ENCODE measurements around the gene PLAGL2. TPM values are rescaled to one million over a fixed set of nuclear protein-coding genes. Genes with fewer than 3 reads are reported as not detected.
"Not testable (repeated sequence)": the region's sequence is repeated elsewhere in the genome, so short reads cannot be mapped to it uniquely, and the experiment has no call there.

PLAGL2 gene
- total RNA-seq, 1 experiment from 2014 or later: 8.5 TPM

GRCh38 chr20:32203356-32204204, 4.0 kb downstream of the PLAGL2 start:
- Histone ChIP-seq H3K4me3 (ENCODE audit: insufficient read depth, low read depth, low read length) (no peak overlapping the region), H3K27me3 (ENCODE audit: control insufficient read depth, insufficient read depth, low read length) (no peaks in the 10 kb centered on the region), H3K36me3 (replicated peaks; ENCODE audit: control insufficient read depth, insufficient read depth, low read length) (peaks cover 23% of the 10 kb centered on the region)
- DNase-seq: no peak

- H3K27me3 ChIP-seq (ENCODE audit: control insufficient read depth, insufficient read depth, low read length): no peaks in the 10 kb centered on the region
- DNase-seq: no peak
- peaks cover 33% of the 10 kb centered on the region for H3K36me3 ChIP-seq (replicated peaks; ENCODE audit: control insufficient read depth, insufficient read depth, low read length)
- no peak overlapping the region for H3K4me3 ChIP-seq (ENCODE audit: insufficient read depth, low read depth, low read length)
These were observed 5.6 kb downstream of the PLAGL2 start for GRCh38 chr20:32201977-32202363.

DNA sequence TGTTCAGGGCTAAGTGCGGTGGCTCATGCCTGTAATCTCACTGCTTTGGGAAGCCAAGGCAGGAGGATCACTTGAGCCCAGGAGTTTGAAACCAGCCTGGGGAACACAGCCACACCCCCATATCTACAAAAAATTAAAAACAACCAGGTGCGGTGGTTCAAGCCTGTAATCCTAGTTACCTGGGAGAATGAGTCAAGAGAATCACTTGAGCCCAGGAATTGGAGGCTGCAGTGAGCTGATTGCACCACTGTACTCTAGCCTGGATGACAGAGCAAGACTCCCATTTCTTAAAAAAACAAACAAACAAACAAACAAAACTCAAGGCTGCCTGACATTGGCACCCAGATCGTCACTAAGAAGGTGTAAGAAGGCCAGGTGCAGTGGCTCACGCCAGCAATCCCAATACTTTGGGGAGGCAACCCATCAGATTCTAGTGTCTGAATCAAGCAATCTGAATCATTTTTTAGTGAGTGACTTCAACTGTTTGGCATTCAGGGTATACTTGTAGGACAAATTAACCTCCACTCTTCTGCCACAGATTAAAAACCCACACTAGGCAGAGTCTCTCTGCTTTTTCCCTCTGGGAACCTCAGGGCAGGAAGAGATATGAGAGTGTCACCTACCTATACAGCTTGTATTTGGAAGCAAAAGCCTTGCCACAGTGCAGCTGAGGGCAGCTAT, 6.1 kb downstream of the PLAGL2 start:
- no peak overlapping the region for H3K4me3 ChIP-seq (ENCODE audit: insufficient read depth, low read depth, low read length)
- DNase-seq: no peak
- no peaks in the 10 kb centered on the region for H3K27me3 ChIP-seq (ENCODE audit: control insufficient read depth, insufficient read depth, low read length)
- H3K36me3 ChIP-seq (replicated peaks; ENCODE audit: control insufficient read depth, insufficient read depth, low read length): peaks cover 36% of the 10 kb centered on the region

- Histone ChIP-seq H3K27me3 (ENCODE audit: control insufficient read depth, insufficient read depth, low read length) (no peaks in the 10 kb centered on the region), H3K36me3 (replicated peaks; ENCODE audit: control insufficient read depth, insufficient read depth, low read length) (peaks cover 45% of the 10 kb centered on the region), H3K4me3 (ENCODE audit: insufficient read depth, low read depth, low read length) (no peak overlapping the region)
- DNase-seq: no peak
These were observed 8.5 kb downstream of the PLAGL2 start for GRCh38 chr20:32199006-32199405.

- not testable (repeated sequence) for DNase-seq; H3K27me3 ChIP-seq (ENCODE audit: control insufficient read depth, insufficient read depth, low read length); H3K4me3 ChIP-seq (ENCODE audit: insufficient read depth, low read depth, low read length)
- peaks cover 44% of the 10 kb centered on the region for H3K36me3 ChIP-seq (replicated peaks; ENCODE audit: control insufficient read depth, insufficient read depth, low read length)
These were observed 10.4 kb downstream of the PLAGL2 start for GRCh38 chr20:32197136-32197535.

- not testable (repeated sequence) for H3K4me3 ChIP-seq (ENCODE audit: insufficient read depth, low read depth, low read length); H3K27me3 ChIP-seq (ENCODE audit: control insufficient read depth, insufficient read depth, low read length); DNase-seq
- H3K36me3 ChIP-seq (replicated peaks; ENCODE audit: control insufficient read depth, insufficient read depth, low read length): peaks cover 40% of the 10 kb centered on the region
These were observed 10.9 kb downstream of the PLAGL2 start for GRCh38 chr20:32196613-32197012.

DNA sequence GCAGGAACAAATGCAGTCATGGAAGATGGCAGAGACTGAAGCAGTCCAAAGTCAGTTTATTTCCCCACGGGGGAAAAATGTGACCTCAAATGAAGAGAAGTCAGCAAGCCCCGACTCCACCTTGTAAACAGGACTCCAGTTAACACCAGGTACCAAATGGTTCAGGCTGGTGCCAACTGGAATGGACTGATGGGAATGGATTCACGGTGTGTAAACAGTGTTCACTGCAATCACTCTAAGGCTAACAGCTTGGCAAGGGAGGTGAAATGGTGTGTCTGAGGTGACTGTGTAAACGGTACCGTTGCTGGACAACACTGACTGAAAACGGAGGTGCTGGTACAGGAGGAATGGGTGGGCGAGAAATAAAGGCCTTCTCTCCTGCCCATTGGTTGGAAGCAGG, 12.0 kb downstream of the PLAGL2 start:
- no peaks in the 10 kb centered on the region; the same call in 1 of the 2 replicates for H3K27me3 ChIP-seq (ENCODE audit: control insufficient read depth, insufficient read depth, low read length)
- no peak for DNase-seq
- peaks cover 32% of the 10 kb centered on the region for H3K36me3 ChIP-seq (replicated peaks; ENCODE audit: control insufficient read depth, insufficient read depth, low read length)
- no peak overlapping the region for H3K4me3 ChIP-seq (ENCODE audit: insufficient read depth, low read depth, low read length)

- Histone ChIP-seq H3K27me3 (ENCODE audit: control insufficient read depth, insufficient read depth, low read length) (no peaks in the 10 kb centered on the region; the same call in 1 of the 2 replicates), H3K4me3 (ENCODE audit: insufficient read depth, low read depth, low read length) (no peak overlapping the region), H3K36me3 (replicated peaks; ENCODE audit: control insufficient read depth, insufficient read depth, low read length) (peaks cover 27% of the 10 kb centered on the region)
- no peak for DNase-seq
These were observed 13.5 kb downstream of the PLAGL2 start for GRCh38 chr20:32193996-32194395.

DNA sequence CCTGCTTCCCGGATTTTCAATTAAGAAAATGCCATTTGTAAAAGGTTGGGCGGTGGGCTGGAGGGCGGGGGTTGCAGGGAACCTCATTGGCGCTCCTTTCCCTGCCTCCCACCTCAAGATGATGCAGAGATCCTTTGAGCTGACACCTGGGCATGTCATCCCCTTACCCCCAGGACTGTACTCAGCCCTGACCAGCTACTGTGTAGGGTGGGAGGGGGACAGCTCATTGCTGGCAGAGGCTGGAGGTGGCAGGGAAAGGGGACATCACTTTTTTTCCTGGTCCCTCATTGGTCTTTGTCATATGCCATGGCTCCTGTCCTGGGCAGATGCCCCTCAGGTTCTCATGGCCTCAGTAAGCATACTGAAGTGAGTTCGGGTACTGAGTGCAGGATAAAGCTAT, 14.2 kb downstream of the PLAGL2 start:
- DNase-seq; H3K4me3 ChIP-seq (ENCODE audit: insufficient read depth, low read depth, low read length); H3K27me3 ChIP-seq (ENCODE audit: control insufficient read depth, insufficient read depth, low read length): not testable (repeated sequence)
- peaks cover 24% of the 10 kb centered on the region for H3K36me3 ChIP-seq (replicated peaks; ENCODE audit: control insufficient read depth, insufficient read depth, low read length)

GRCh38 chr20:32192698-32193097, 14.8 kb downstream of the PLAGL2 start:
- DNase-seq: no peak
- Histone ChIP-seq H3K4me3 (ENCODE audit: insufficient read depth, low read depth, low read length) (no peak overlapping the region), H3K27me3 (ENCODE audit: control insufficient read depth, insufficient read depth, low read length) (no peaks in the 10 kb centered on the region; the same call in 1 of the 2 replicates), H3K36me3 (replicated peaks; ENCODE audit: control insufficient read depth, insufficient read depth, low read length) (peaks cover 20% of the 10 kb centered on the region)

DNA sequence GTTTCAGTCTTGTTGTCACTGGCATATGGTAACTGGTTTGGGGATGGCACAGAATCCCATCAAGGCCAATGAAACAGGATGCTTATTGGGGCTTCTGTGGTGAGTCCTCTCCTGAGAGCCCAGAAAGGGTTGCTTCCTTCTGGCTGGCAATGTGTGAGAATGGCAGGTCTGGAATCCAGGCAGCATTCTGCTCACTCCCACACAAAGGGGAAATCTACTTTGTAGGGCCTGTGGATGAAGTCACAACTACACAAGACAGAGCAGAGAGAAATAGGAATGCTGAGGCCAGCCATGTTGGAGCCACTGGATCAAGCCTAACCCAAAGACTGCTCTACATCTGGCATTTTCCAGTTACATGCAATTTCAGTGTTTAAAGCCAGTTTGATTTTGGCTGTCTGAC, 15.7 kb downstream of the PLAGL2 start:
- no peak overlapping the region for H3K4me3 ChIP-seq (ENCODE audit: insufficient read depth, low read depth, low read length)
- peaks cover 14% of the 10 kb centered on the region for H3K36me3 ChIP-seq (replicated peaks; ENCODE audit: control insufficient read depth, insufficient read depth, low read length)
- DNase-seq: no peak
- no peaks in the 10 kb centered on the region; the same call in 1 of the 2 replicates for H3K27me3 ChIP-seq (ENCODE audit: control insufficient read depth, insufficient read depth, low read length)

DNA sequence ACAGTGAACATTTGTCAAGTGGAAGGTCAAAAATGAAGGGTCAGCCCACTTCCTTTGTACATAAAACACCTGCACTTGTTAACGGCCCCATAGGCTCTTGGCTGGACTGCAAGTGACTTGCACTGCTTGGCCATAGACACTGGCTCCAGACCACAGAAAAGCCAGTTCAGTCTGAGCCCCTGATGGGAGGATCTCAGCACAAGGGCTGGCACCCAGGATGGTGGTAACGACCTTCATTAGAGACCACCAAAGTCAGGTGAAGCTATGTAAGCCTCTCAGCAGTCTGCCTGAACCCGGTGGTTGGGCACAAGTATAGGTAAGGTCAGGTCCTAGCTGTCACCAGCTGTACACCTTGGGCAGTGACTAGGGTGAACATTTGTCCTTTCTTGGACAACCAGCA, 16.1 kb downstream of the PLAGL2 start:
- H3K36me3 ChIP-seq (replicated peaks; ENCODE audit: control insufficient read depth, insufficient read depth, low read length): peaks cover 11% of the 10 kb centered on the region

DNA sequence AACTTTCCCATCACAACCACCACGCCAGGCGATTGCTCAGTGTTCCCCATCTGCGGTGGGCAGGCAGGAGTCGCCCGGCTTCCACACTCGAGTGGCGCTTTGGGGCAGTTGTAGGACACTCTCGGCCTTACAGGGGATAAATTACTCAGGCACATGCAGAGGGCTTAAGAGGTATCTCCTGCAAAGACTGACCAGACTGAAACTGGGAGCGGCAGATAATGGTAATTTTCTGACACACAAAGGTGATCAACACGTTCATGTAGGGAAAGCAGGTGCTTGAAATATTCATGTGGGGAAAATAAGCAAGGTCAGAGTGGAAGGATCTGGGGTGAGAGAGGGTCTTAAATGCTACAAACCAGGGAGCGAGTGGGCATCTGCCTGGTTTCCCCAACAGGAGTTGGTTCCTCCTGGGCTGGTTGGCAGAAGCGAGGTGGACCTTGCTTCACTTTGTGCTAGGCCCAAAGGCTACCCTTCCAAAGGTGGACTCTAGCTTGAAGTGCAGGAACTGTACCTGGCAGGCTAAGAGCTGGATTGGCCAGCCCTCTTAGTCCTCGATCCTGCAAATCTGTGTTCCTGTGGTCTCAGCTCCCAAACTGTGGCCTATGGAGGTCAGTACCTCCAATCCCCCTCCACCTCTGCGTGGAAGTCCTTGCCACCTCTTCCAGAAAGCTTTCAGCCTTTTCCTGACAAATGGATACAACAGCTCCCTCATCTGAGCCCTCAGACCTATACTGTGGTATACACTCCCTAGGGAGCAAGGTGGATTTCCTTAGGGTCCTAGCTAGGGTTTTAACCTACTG, 16.7 kb downstream of the PLAGL2 start:
- Histone ChIP-seq H3K27me3 (ENCODE audit: control insufficient read depth, insufficient read depth, low read length) (no peaks in the 10 kb centered on the region; the same call in 1 of the 2 replicates), H3K36me3 (replicated peaks; ENCODE audit: control insufficient read depth, insufficient read depth, low read length) (peaks cover 7% of the 10 kb centered on the region), H3K4me3 (ENCODE audit: insufficient read depth, low read depth, low read length) (peak overlapping the region; percentile 64)
- DNase-seq: peak; percentile 73

More for the DNA sequence above, 16.1 kb downstream of the PLAGL2 start:
- DNase-seq: no peak
- Histone ChIP-seq H3K27me3 (ENCODE audit: control insufficient read depth, insufficient read depth, low read length) (no peaks in the 10 kb centered on the region; the same call in 1 of the 2 replicates), H3K4me3 (ENCODE audit: insufficient read depth, low read depth, low read length) (no peak overlapping the region)
